ENCODE data around the gene GLS. TPM values are rescaled to one million over a fixed set of nuclear protein-coding genes. Genes with fewer than 3 reads are reported as not detected.

GLS gene
- polyA plus RNA-seq, 1 donor: 511 TPM

DNA sequence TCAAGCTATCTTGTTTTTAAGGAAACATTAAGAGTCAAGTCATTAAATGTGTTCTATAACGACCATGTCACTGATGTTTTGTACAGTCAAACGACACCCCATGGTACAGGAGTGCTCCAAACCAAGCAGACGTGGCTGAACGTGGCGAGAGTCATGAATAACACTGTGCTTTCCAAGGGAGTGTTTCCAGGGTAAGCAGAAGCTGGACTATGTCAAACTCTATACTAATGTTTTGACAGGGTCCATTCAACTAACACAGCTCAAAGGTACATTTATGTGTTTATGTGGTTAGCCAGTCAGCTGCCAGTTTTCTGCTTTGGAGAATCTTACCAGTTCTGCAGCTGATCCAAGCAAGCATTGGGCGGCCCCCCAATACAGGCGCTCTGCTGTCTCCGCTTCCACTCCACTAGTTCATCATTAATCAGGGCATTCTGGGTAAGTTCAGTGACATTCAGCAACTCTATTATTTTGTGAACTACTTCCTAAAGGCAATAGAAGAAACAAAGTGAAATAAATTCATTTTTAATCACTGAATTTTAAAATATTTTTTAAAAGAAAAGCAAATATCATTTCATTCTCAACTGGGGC lies 117.0 kb downstream of the GLS start:
- H3K27me3 ChIP-seq (ENCODE audit: control insufficient read depth, insufficient read depth, low read length): no peaks in the 10 kb centered on the region
- DNase-seq: no peak
- H3K4me3 ChIP-seq (ENCODE audit: low read length): no peak overlapping the region
- H3K27ac ChIP-seq (ENCODE audit: low read length): no peak overlapping the region
- peaks cover 91% of the 10 kb centered on the region for H3K36me3 ChIP-seq (ENCODE audit: control insufficient read depth, insufficient read depth, low read length)
- no peaks in the 10 kb centered on the region for H3K9me3 ChIP-seq (ENCODE audit: control insufficient read depth, low read depth, low read length)
- H3K4me1 ChIP-seq (ENCODE audit: control insufficient read depth, insufficient read depth, low read length): peaks cover 4% of the 10 kb centered on the region
- WGBS (ENCODE audit: insufficient coverage, low lambda C conversion rate): no CpG with 5 or more reads among the region's 8 CpGs

GRCh38 chr2:190999058-190999457 lies 118.4 kb downstream of the GLS start:
- H3K27ac ChIP-seq (ENCODE audit: low read length): peak overlapping the region; percentile 14
- peak in 1 of 2 donors; percentile 31 for DNase-seq
- H3K4me1 ChIP-seq (ENCODE audit: control insufficient read depth, insufficient read depth, low read length): peaks cover 4% of the 10 kb centered on the region
- peaks cover 91% of the 10 kb centered on the region for H3K36me3 ChIP-seq (ENCODE audit: control insufficient read depth, insufficient read depth, low read length)
- H3K9me3 ChIP-seq (ENCODE audit: control insufficient read depth, low read depth, low read length): no peaks in the 10 kb centered on the region
- H3K27me3 ChIP-seq (ENCODE audit: control insufficient read depth, insufficient read depth, low read length): no peaks in the 10 kb centered on the region
- no peak overlapping the region for H3K4me3 ChIP-seq (ENCODE audit: low read length)
- no CpG with 5 or more reads among the region's 7 CpGs for WGBS (ENCODE audit: insufficient coverage, low lambda C conversion rate)

DNA sequence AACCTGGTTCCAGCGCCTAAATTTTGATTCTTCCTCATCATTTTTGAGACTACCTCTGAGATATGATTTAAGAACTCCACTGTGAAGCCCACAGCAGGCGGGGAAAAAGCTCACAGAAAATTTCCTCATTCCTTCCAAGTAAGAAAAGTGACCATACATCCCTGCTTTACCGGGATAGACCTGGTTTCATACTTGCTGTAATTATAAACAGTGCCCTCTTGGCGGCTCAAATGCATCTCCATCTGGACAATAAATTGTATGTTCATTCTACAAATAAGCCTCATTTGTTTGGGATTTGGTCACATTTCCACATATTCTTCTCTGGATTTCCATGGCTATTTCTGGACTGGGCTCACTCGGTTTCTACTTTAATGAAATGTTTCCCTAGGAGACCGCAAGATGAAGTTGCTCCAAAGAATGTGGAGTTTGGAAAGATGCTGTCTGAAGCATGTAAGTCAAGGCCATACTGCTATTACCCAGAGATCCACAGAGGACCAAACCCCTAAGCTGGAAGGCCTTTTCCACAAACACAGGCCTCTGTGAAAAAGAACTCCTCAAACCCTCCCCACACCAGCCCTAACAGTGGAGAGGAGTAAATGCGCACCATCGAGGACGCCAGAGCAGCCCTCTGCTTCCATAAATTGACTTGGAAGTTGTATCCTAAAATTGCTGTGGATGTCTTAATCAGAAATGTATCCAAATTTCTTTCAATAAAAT lies 119.5 kb downstream of the GLS start:
- Histone ChIP-seq H3K27ac (ENCODE audit: low read length) (no peak overlapping the region), H3K27me3 (ENCODE audit: control insufficient read depth, insufficient read depth, low read length) (no peaks in the 10 kb centered on the region), H3K9me3 (ENCODE audit: control insufficient read depth, low read depth, low read length) (no peaks in the 10 kb centered on the region), H3K36me3 (ENCODE audit: control insufficient read depth, insufficient read depth, low read length) (peaks cover 92% of the 10 kb centered on the region), H3K4me3 (ENCODE audit: low read length) (no peak overlapping the region), H3K4me1 (ENCODE audit: control insufficient read depth, insufficient read depth, low read length) (peaks cover 4% of the 10 kb centered on the region)
- no peak for DNase-seq
- 100% methylated on average over 2 of the region's 9 CpGs for WGBS (ENCODE audit: insufficient coverage, low lambda C conversion rate)

GRCh38 chr2:191001032-191001431 lies 120.4 kb downstream of the GLS start:
- DNase-seq: no peak
- Histone ChIP-seq H3K27me3 (ENCODE audit: control insufficient read depth, insufficient read depth, low read length) (no peaks in the 10 kb centered on the region), H3K36me3 (ENCODE audit: control insufficient read depth, insufficient read depth, low read length) (peaks cover 92% of the 10 kb centered on the region), H3K4me1 (ENCODE audit: control insufficient read depth, insufficient read depth, low read length) (peaks cover 4% of the 10 kb centered on the region), H3K4me3 (ENCODE audit: low read length) (no peak overlapping the region), H3K27ac (ENCODE audit: low read length) (no peak overlapping the region), H3K9me3 (ENCODE audit: control insufficient read depth, low read depth, low read length) (no peaks in the 10 kb centered on the region)
- no CpG with 5 or more reads among the region's 2 CpGs for WGBS (ENCODE audit: insufficient coverage, low lambda C conversion rate)

GRCh38 chr2:191001624-191002023 lies 121.0 kb downstream of the GLS start:
- H3K27ac ChIP-seq (ENCODE audit: low read length): no peak overlapping the region
- no peak overlapping the region for H3K4me3 ChIP-seq (ENCODE audit: low read length)
- H3K4me1 ChIP-seq (ENCODE audit: control insufficient read depth, insufficient read depth, low read length): peaks cover 4% of the 10 kb centered on the region
- no peaks in the 10 kb centered on the region for H3K9me3 ChIP-seq (ENCODE audit: control insufficient read depth, low read depth, low read length)
- H3K27me3 ChIP-seq (ENCODE audit: control insufficient read depth, insufficient read depth, low read length): no peaks in the 10 kb centered on the region
- no peak for DNase-seq
- no CpG with 5 or more reads among the region's 3 CpGs for WGBS (ENCODE audit: insufficient coverage, low lambda C conversion rate)
- peaks cover 92% of the 10 kb centered on the region for H3K36me3 ChIP-seq (ENCODE audit: control insufficient read depth, insufficient read depth, low read length)

GRCh38 chr2:191003405-191004309 lies 123.0 kb downstream of the GLS start:
- no peak overlapping the region for H3K4me3 ChIP-seq (ENCODE audit: low read length)
- 92% methylated on average over 2 of the region's 6 CpGs for WGBS (ENCODE audit: insufficient coverage, low lambda C conversion rate)
- H3K27ac ChIP-seq (ENCODE audit: low read length): no peak overlapping the region
- peaks cover 4% of the 10 kb centered on the region for H3K4me1 ChIP-seq (ENCODE audit: control insufficient read depth, insufficient read depth, low read length)
- no peaks in the 10 kb centered on the region for H3K9me3 ChIP-seq (ENCODE audit: control insufficient read depth, low read depth, low read length)
- peaks cover 89% of the 10 kb centered on the region for H3K36me3 ChIP-seq (ENCODE audit: control insufficient read depth, insufficient read depth, low read length)
- DNase-seq: no peak
- no peaks in the 10 kb centered on the region for H3K27me3 ChIP-seq (ENCODE audit: control insufficient read depth, insufficient read depth, low read length)

DNA sequence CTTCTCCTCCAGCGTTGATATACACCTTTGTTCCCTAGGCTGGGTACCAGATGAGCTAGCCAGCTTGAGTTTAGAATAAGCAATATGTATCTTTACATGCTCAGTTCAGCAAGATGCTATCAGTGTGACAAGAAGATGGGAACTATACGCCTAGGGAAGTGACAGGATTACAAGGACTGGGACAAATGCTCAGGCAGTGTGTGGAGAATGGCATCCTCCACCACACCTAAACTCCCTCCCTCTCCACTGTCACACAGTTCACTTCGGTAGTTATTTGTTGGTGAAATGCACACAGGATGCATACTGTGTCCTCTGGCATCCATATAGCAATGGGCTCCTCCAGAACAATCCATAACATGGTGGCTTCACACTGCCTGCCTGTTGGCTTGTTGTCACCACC lies 125.7 kb downstream of the GLS start:
- no peaks in the 10 kb centered on the region for H3K4me1 ChIP-seq (ENCODE audit: control insufficient read depth, insufficient read depth, low read length)
- H3K4me3 ChIP-seq (ENCODE audit: low read length): no peak overlapping the region
- H3K9me3 ChIP-seq (ENCODE audit: control insufficient read depth, low read depth, low read length): no peaks in the 10 kb centered on the region
- WGBS (ENCODE audit: insufficient coverage, low lambda C conversion rate): no CpG with 5 or more reads among the region's 3 CpGs
- H3K27ac ChIP-seq (ENCODE audit: low read length): no peak overlapping the region
- DNase-seq: no peak
- no peaks in the 10 kb centered on the region for H3K27me3 ChIP-seq (ENCODE audit: control insufficient read depth, insufficient read depth, low read length)
- H3K36me3 ChIP-seq (ENCODE audit: control insufficient read depth, insufficient read depth, low read length): peaks cover 80% of the 10 kb centered on the region

DNA sequence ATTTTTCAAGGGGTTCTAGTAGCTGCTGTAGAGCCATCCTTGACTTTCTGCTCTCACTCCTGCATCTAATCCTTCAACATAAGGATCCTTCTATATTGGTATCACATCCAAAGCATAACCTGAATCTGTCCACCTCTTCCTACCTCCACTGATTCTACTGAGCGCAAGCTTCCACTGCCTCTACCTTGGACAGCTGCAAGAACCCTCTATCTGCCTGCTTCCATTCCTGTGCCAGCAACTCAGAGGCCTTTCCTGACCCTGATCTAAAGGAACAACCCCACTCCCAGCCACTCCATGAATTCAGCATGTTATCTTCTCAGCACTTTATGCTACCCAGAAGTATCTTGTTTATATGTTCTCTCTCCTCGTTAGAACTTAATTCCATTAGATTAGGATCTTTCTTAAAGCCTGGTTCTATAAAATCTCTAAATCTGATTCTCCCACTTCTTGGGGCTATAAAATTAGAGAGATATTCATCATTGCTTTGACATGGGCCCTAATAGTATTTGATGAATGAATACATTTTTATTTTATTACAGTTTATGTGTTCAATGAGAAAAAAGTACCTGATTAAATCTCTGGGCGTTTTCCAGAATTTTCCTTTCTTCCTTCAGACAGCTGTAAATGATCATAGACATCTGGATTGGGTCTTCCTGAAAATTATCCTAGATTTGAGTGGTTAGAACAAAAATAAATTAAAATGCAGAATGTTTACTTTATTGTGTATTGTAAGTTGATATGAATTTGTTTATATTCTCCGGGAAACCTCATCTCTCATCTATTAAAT lies 126.6 kb downstream of the GLS start:
- H3K27ac ChIP-seq (ENCODE audit: low read length): no peak overlapping the region
- no peaks in the 10 kb centered on the region for H3K27me3 ChIP-seq (ENCODE audit: control insufficient read depth, insufficient read depth, low read length)
- DNase-seq: no peak
- peaks cover 78% of the 10 kb centered on the region for H3K36me3 ChIP-seq (ENCODE audit: control insufficient read depth, insufficient read depth, low read length)
- no peak overlapping the region for H3K4me3 ChIP-seq (ENCODE audit: low read length)
- 80% methylated on average over 2 of the region's 4 CpGs for WGBS (ENCODE audit: insufficient coverage, low lambda C conversion rate)
- H3K9me3 ChIP-seq (ENCODE audit: control insufficient read depth, low read depth, low read length): no peaks in the 10 kb centered on the region
- H3K4me1 ChIP-seq (ENCODE audit: control insufficient read depth, insufficient read depth, low read length): peaks cover 3% of the 10 kb centered on the region

GRCh38 chr2:191008286-191008685 lies 127.7 kb downstream of the GLS start:
- Histone ChIP-seq H3K9me3 (ENCODE audit: control insufficient read depth, low read depth, low read length) (no peaks in the 10 kb centered on the region), H3K4me1 (ENCODE audit: control insufficient read depth, insufficient read depth, low read length) (peaks cover 10% of the 10 kb centered on the region), H3K27ac (ENCODE audit: low read length) (no peak overlapping the region), H3K36me3 (ENCODE audit: control insufficient read depth, insufficient read depth, low read length) (peaks cover 69% of the 10 kb centered on the region), H3K4me3 (ENCODE audit: low read length) (no peak overlapping the region), H3K27me3 (ENCODE audit: control insufficient read depth, insufficient read depth, low read length) (no peaks in the 10 kb centered on the region)
- no peak for DNase-seq
